Measurements from ENCODE around the gene GALNT16.

GALNT16 gene

GRCh38 chr14:69319911-69320310 is 60.0 kb downstream of the GALNT16 start:
- DNase-seq: no peak

- no peak for DNase-seq
These were observed 60.8 kb downstream of the GALNT16 start for GRCh38 chr14:69320581-69321365.

GRCh38 chr14:69321601-69322330 is 61.8 kb downstream of the GALNT16 start:
- no peak for DNase-seq

GRCh38 chr14:69323266-69323998 is 63.5 kb downstream of the GALNT16 start:
- no peak for DNase-seq

GRCh38 chr14:69323999-69324282 is 64.0 kb downstream of the GALNT16 start:
- DNase-seq: no peak

GRCh38 chr14:69324341-69324931 is 64.5 kb downstream of the GALNT16 start:
- no peak for DNase-seq

GRCh38 chr14:69325086-69325485 is 65.1 kb downstream of the GALNT16 start:
- no peak for DNase-seq

- no peak for DNase-seq
These were observed 65.8 kb downstream of the GALNT16 start for GRCh38 chr14:69325646-69326265.

GRCh38 chr14:69326611-69327010 is 66.7 kb downstream of the GALNT16 start:
- no peak for DNase-seq

- no peak for DNase-seq
These were observed 67.5 kb downstream of the GALNT16 start for GRCh38 chr14:69327507-69327906.

- no peak for DNase-seq
These were observed 68.4 kb downstream of the GALNT16 start for GRCh38 chr14:69328317-69328716.

- DNase-seq: no peak
These were observed 68.8 kb downstream of the GALNT16 start for GRCh38 chr14:69328765-69329164.

GRCh38 chr14:69331206-69331605 is 71.2 kb downstream of the GALNT16 start:
- DNase-seq: no peak

- DNase-seq: no peak
These were observed 72.9 kb downstream of the GALNT16 start for GRCh38 chr14:69332782-69333395.

- no peak for DNase-seq
These were observed 73.9 kb downstream of the GALNT16 start for GRCh38 chr14:69333791-69334337.

- DNase-seq: no peak
These were observed 74.6 kb downstream of the GALNT16 start for GRCh38 chr14:69334576-69334975.

GRCh38 chr14:69335371-69335771 is 75.4 kb downstream of the GALNT16 start:
- DNase-seq: no peak

GRCh38 chr14:69337984-69338383 is 78.0 kb downstream of the GALNT16 start:
- no peak for DNase-seq

- DNase-seq: no peak
These were observed 79.5 kb downstream of the GALNT16 start for GRCh38 chr14:69339426-69339825.

GRCh38 chr14:69342928-69343525 is 83.1 kb downstream of the GALNT16 start:
- DNase-seq: no peak

- DNase-seq: no peak
These were observed 84.2 kb downstream of the GALNT16 start for GRCh38 chr14:69344171-69344570.

GRCh38 chr14:69345402-69345801 is 85.4 kb downstream of the GALNT16 start:
- no peak for DNase-seq
